GM21786 (cell line): Measurements from ENCODE around the gene THRA.

Source experiments
- ATAC-seq: cut with Tn5 transposase; IDR thresholded peaks from one replicate; pipeline ENCODE4 v1.9.1; 2021; ENCODE audit not compliant: unreplicated experiment

The THRA gene

GRCh38 chr17:40064971-40065768, 2.4 kb downstream of the THRA start:
- no peak for ATAC-seq

GRCh38 chr17:40065769-40066510, 3.2 kb downstream of the THRA start:
- no peak for ATAC-seq

- no peak for ATAC-seq
Measured at GRCh38 chr17:40067710-40068109, 4.9 kb downstream of the THRA start.

GRCh38 chr17:40068129-40068581, 5.4 kb downstream of the THRA start:
- ATAC-seq: no peak

GRCh38 chr17:40068584-40068916, 5.8 kb downstream of the THRA start:
- ATAC-seq: no peak

GRCh38 chr17:40068917-40069750, 6.4 kb downstream of the THRA start:
- no peak for ATAC-seq

- no peak for ATAC-seq
Measured at GRCh38 chr17:40069751-40070708, 7.3 kb downstream of the THRA start.

- no peak for ATAC-seq
Measured at GRCh38 chr17:40070709-40071312, 8.0 kb downstream of the THRA start.

GRCh38 chr17:40071313-40072039, 8.7 kb downstream of the THRA start:
- ATAC-seq: no peak

GRCh38 chr17:40072040-40072734, 9.4 kb downstream of the THRA start:
- ATAC-seq: no peak

- ATAC-seq: no peak
Measured at GRCh38 chr17:40072735-40073346, 10.1 kb downstream of the THRA start.

- ATAC-seq: no peak
Measured at GRCh38 chr17:40073454-40074174, 10.8 kb downstream of the THRA start.

- no peak for ATAC-seq
Measured at GRCh38 chr17:40074175-40074512, 11.4 kb downstream of the THRA start.

- no peak for ATAC-seq
Measured at GRCh38 chr17:40074871-40075200, 12.1 kb downstream of the THRA start.

- no peak for ATAC-seq
Measured at GRCh38 chr17:40075201-40075941, 12.6 kb downstream of the THRA start.

- no peak for ATAC-seq
Measured at GRCh38 chr17:40075942-40076498, 13.3 kb downstream of the THRA start.

GRCh38 chr17:40076591-40076990, 13.8 kb downstream of the THRA start:
- ATAC-seq: no peak
